NCI-H524 treated with DMSO at 0.1 percent for 48 hours (cell line): Measurements from ENCODE around the gene LPCAT1.

Experiments
- DNase-seq: peaks from one replicate; lab custom pipeline; 2025; lab: John Stamatoyannopoulos, UW

Gene LPCAT1

DNA sequence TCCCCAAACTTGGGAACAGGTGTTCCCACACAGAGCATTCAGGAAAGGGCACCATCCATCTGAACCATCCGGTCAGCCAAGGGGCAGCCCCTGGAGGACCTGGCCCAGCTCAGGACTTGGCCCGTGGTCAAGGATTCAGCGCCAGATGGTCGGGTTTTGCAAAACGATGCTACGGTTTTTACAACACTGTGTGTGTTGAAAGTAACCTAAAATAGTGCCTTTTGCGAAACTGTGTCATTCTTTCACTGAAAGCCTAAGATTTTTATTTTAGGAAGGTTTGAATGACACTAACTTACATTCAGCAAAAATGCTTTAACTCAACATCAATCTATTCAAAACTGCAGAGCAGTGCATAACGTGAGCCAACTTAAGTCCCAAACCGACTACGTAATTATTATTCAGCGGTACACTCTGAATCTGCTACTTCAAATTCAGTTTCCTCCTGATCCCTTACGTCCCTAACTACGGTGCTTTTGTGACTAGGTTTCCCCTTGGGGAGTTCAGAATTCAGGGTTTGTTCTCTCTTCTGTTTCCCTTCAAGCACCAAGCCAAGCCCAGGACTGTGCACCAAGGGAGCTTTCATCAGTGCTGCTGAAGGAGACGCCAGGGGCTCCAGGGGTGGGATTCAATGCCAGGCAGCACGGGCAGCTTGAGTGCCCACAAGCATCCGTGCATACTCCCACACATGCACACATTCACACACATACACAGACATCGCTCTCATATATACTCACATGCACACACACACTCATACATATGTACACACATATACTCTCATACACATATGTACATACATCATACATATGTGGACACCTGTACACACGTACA is 25.8 kb downstream of the LPCAT1 start:
- no peak for DNase-seq

DNA sequence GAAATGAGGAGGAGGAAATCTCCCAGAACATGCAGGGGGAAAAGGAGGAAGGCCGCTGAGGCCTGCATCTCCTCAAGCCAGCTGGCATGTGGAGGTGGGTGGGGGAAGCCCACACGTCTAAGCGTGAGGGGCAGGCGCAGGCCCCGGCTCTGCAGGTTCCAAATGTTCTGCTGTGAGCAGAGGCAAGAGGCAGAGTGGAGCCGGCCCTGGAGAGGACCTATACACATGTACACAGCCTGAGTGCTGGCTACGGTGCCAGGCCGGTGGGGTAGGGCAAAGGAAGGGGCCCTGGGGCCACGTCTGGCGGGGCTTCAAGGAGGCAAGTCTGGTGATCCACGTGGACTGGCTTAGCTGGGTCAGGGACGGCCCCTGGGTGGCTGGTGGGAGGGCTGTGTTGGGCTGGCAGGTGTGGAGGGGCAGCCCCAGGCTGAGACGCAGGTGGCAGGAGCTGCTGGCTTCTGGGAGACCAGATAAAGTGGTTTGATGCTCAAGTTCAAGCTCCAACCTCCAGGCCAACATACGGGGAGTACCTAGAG is 26.4 kb downstream of the LPCAT1 start:
- no peak for DNase-seq

DNA sequence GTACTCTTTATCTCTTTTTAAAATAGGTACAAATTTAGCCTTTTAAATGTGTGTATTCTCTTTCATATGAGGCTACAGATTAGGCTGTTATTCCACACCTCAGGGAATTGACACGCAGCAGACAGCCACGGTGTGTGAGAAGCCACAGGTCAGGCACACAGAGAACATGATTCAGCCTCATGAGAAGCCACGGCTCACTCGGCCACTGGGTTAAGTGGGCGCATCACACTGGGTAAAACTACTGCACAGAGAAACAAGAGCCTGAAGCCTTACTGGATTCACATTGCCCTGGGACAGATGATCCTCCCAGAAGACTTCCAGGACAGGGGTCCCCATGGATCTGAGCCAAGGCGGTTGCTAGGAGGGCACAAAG is 28.2 kb downstream of the LPCAT1 start:
- DNase-seq = no peak

DNA sequence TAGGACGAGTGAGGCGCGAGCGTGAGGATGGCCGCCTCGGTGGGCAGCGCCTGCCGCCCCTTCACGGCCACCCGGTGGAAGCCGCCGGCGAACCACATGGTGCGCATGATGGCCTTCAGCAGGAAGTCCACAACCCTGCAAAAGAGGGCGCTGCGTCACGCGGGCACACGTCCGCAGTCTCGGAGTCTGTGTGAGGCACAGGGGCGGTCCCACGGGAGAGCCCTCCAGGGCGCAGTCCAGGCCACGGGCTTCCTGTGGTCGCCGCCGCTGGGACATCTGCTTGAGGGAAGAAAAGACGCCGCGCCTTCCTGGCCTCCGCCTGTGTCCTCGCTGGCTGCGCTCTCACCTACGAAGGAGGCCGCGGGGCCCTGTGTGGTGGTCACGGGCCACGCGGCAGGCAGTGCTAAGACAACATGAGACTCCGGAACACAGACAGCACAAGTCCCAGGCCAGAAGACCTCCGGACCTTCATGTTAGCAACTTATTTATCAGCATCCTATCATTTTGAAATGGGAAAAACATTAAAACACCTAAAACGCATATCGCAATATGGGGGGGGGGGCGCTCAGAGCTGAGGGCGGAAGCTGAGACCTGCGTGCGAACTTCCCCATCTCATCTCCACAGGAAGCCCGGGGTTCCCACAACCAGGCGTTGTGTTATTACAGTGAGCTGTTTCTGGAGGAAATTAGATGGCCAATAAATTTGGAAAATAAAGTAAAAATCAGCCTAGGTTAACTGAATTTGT is 28.8 kb downstream of the LPCAT1 start:
- no peak for DNase-seq

DNA sequence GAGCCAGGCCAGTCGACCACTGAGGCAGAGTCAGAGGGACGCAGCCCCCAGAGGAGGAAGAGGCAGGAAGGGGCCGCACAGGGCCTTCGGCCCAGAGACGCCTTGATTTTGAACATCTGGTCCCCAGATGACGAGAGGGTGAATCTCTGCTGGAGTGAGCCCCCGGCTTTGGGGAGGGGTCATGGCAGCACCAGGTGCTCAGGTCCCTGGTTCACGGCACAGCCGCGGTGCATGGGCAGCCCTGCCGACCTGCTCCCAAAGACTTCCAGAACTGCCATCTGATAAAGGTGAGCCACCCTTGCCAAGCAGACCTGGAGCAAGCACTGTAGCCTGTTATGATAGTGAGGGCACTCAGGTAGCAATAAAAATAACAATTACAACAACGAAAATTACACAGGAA is 29.8 kb downstream of the LPCAT1 start:
- DNase-seq = no peak

DNA sequence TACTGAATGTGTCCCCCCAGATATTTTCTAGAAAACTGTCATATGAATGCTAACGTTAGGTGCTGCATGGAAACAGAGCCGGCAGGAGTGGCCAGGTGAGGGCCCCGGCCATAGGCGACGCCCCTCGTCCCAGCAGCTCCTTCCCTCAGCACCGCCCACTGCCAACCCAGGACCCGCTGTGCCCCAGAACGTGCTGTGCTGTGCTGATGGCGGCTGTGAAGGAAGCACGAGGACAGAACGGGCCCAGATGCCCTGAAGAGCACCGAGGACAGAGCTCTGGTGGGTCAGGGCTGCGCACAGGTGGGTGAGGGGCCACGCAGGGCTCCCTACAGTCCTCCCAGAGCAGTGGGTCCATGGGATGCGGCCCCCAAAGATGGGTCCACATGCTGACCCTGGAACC is 30.3 kb downstream of the LPCAT1 start:
- DNase-seq = no peak

DNA sequence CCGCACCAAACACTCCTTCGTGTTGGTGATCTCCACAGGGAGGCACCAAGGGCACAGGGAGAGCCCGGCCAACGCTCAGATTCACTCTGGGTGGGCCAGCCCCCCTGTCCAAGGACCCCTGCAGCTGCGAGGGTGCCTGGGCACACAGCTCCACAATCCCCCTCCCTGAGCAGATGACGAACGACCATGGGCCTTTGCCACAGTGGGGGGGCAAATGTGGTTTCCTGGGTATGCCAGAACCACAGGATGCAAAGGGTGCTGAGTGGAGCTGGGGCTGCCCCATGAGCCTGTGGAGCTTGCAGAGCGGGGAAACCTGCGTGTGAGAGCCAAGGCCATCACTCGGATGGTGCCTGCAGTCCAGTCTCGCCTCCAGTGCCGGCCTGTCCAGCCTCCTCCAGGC is 31.0 kb downstream of the LPCAT1 start:
- no peak for DNase-seq

DNA sequence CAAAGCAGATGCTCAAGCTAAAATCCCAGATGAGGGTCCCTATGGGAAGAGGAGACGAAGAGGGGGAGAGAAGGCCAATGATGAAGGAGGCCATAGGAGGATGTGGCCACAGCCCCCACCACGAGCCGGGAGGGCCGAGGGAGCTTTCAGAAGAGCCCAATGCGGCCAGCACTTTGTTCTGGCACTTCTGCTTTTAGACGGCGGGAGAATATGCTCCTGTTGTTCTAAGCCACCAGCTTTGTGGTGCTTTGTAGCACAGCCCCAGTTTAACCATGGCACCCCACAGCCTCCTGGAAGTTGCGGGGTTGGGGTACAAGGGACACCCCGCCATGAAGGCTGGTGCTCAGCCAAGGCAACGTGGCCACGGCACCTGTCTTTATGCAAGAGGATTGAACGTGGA is 33.4 kb downstream of the LPCAT1 start:
- DNase-seq = no peak

DNA sequence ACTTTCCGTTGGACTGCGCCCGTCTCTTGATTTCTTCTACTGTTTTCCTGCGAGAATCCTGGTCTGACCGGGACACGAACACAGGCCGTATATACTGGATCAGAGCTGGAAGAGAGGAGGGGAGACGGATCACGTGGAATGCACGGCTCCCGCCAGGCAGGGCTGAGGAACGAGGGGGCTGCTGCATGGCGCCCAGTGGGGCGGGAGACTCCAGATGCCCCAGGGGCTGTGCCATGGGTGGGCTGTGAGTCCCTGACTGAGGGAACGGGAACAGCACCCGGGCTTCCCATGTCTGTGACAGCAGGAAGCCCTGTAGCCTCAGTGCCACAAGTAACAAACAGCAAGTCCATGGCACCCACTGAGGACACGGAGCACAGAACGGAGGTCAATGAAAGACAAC is 34.0 kb downstream of the LPCAT1 start:
- no peak for DNase-seq

DNA sequence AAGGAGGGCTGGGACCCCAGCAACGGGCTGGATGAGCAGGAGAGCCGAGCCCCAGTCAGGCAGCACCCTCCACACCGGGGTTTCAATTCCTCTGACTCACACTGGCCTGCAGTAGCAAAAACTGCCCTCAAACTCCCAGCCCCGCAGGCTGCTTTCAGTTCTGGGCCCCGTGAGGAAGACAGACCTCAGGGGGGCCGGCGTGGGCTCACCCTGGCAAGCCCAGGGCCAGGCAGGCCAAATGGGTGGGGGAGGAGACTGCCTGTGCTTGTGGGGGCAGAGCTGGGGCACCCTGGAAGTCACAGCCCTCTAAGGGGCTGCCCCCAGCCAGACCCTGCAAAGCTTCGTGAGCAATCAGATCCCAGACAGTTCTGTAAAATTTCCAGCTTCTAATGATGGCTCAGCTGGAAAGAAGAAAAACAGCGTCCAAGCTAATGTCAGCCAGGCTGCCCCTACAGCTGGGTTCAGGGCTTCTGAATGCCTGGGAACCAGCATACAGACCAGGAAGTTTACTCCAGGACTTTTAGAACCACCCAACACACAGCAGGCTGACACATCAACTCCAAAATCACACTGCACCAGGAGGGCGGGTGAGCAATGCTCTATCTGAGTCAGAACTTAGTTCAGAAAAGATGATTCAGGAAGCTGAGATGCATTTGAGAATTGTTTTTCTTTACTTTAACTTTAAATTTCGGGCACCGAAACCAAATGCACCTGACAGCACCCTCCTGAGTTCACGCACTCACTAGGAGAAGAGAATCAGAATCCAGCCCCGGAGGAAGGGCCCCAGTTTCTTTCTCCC is 34.7 kb downstream of the LPCAT1 start:
- no peak for DNase-seq

DNA sequence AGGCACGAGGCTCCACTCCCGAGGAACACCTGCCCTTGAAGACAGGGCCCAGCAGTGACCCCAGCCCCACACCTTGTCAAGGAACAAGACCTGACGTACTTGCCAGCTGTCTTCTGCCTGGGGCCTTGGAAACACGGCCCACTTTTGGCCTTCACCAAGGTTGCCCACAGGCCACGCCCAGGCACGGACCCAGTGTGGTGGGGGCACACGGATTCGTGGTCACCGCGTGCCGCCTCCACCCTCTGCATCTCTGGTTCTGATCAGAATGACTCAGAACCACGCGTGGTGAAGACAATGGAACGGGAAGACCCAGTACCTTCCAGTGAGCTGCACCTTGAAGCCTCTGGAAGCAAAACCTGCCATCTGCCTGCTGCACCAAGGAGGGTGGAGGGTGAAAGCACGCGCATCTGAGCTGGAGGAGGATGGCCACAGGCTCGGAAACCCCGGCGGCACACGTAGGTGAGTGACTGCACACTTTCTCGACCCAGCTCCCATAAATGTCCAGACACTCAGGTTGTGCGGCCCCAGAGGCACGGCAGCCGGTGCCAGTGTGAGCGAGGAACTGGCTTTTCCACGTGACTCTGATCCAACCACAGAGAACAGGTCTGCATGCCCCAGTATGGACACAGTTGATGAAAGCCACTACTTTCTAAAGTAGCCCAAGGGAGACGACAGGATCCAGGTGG is 36.5 kb downstream of the LPCAT1 start:
- DNase-seq = no peak

DNA sequence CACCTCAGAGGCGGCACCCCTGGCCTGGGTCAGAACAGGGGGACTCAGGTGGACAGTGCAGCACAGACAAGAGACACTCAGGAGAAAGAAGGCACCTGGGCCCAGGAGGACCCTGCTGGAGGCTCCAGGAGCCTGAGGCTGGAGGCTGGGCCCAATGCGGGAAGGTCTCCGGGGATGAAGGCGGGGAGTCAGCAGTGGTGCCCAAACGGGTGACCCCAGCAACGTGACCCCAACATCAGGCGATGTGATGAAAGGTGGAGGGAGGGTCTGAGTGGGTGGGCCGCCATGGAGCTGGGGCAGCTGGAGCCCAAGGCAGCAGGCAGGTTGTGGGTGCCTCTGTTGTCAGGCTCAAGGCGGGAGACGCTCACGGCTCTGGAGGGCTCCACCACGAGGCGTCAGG is 37.5 kb downstream of the LPCAT1 start:
- DNase-seq = no peak

DNA sequence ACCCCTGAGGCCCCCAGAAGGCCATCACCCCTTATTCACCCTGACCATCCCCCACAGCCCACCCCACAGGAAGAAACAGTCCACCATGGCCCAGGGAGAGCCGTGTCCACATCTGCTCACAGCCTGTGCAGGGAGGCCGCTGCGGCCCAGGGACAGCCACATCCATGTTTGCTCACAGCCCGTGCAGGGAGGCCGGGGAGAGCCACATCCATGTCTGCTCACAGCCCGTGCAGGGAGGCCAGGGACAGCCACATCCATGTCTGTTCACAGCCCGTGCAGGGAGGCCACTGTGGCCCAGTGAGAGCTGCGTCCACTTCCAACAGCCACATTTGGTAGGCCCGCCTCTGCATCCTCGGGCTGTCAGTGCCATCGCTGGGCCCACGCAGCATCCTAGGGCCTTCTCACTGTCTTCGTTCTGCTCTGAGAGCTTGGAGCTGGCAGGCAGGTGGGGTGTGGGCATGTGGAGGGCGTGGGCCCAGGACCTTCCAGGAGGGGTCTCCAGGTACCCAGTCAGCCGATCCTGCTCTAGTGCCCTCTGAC is 38.1 kb downstream of the LPCAT1 start:
- DNase-seq = no peak

DNA sequence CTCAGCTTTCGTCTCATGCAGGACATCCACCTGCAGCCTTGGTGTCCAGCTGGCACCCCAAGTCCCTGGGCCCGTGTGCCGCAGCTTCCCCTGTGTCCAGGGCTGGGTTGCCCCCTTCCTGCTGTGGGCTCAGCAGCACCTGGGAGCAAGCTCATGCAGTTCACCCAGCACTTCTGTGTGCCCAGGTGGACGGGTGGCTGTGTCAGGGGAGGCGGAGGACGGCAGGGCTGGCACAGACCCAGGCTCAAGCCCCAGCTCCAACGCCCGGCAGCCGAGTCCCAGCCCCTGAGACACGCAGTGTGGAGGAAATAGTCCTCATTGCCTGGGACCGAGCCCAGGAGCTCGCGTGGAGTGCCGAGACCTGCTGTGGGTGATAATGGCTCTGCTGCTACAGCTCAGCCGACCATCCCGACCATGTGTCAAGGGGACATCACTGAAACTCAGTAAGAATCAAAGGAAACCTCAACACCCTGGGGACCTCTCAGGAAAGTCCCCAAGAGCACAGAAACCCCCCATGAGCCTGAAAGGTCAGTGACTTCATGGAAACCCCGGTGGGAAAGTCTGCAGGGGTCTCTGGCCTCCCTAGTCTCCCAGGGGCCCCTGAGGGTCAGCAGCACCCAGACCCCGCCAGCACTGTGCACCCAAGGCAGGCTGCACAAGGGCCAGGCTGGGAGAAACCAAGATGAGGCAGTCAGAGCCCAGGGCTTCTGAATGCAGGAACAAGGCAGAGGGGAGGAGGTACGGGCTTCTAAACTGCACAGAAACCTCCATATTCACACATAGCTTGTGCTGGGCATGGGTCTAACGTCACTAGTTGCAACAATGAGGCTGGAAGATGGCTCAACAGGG is 38.8 kb downstream of the LPCAT1 start:
- DNase-seq = no peak

DNA sequence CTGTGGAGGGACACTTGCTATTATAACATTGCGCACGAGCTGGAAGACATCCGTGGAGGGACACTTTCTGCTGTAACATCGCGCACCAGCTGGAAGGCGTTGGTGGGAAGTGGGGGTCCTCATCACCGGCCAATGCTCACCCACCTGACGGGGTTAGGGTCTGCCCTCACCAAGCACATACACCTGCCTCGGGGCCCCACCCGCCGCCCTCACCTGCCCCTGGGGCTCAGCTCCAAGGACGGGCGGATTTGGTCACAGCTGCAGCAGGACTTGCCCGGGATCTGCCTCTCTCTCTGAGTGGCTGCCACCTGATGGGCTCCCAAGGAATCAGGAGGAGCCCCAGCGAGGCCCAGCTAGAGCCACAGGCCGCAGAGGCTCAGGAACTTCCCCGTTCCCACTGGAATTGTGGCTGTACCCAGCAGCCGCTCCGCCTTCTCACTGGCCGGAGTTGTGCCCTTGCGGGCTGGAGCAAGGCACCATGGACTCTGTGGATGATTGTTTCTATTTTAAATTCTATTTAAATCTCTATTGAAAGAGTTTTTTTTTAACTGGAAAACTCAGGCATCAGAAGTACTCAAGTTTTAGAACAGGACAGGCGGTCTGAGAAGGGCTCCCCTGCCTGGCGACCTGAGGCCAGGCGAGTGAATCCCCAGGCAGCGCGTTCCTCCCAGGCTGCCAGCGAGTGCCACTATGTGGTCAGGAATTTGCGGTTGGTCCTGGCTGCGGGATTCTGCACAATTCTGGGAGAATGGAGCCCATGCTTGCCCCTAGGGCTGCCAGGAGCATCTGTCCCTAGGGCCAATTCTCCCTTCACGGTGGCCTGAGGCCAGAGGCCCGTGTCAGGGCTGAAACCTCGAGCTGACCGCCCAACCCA is 39.7 kb downstream of the LPCAT1 start:
- DNase-seq = no peak

DNA sequence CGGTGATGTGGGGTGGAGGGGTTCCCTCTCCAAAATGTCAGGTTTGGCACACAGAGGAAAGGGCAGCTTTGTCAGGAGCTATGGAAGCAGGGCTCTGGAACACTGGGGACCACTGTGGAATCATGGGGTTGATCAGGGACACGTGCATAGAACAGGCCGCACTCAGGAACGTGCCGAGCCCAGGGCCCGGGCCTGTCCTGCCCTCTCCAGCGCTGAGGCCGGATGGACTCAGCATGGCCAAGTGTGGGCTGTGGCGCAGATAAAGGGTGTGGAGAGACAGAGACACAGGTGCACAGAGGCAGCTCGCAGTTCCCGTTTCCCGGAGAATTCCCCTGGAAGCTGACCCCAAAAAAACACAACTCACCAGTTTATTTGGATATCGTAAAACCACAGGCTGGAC is 40.7 kb downstream of the LPCAT1 start:
- no peak for DNase-seq

DNA sequence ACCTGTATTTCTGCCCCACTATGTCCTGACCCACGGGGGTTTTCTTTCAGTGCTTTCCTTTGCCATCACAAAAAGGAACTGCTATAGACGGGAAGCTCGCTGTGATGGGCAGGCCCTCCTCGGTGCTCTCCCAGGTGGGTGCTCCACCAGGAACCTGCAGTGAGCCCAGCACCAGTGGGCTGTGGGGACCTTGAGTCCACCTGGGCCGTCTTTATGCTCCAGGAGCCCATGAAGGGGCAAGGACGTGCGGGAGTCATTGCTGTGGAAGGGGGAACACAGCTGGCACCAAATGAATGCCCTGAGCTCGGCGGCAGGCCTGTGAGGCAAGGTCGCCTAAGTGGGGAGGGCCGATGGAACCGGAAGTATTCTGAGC is 41.8 kb downstream of the LPCAT1 start:
- no peak for DNase-seq

DNA sequence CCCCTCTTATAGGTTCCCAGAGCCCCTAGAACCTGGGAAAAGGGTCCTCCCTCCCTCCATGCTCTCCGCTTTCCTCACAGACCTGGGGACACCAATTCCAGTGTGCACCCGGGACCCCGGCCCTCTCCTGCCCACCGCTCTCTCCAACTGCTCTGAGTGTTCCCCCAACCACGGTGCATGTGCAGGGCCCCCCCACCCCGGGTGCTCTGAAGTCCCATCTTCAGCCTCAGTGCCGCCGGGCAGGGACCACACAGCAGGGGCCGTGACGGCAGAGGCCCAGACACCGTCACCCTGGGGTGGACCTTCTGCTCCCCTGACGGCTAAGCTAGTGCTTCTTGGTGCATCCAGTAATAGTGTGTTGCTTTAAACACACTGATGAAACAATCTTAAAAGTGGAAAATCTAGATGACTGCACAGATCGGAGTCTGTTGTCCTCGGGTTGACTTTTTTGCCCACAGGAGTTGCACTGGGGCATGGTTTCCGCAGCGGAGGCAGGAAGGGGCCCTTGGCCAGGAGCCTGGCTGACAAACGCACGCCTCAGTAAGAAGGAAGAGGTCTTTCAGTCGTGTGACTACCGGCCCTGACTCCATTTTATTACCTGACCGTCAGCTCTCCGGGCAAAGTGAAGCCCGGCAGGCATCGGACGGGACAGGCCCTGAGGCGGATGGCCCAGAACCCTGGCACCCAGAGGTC is 42.3 kb downstream of the LPCAT1 start:
- no peak for DNase-seq

DNA sequence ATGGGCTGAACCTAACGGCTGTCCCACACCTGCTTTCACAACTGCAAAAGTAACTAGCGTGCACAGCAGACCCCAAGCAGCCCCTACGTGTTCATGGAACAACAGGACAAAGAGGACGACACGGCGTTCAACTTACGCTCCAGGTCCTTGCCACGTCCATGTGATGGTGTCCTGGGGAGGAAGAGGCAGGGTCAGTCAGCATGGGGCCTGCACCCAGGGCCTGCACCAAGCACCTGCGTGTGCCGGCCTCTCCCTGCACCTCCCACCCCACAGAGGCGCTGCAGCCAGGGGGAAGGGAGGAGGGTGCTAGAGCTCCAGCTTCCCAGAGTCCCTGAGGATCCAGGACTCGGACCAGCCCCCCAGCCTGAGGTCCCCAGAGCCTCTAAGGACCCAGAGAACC is 43.0 kb downstream of the LPCAT1 start:
- no peak for DNase-seq
